MM.1S (cell line): ENCODE measurements around the gene DMAC1.

Experiments used
- DNase-seq: peaks from one replicate; pipeline ENCODE4 v3.0.0-alpha.2; 2015
- H2AFZ ChIP-seq: fragments of 300-600 bp; sonication (generic); 2 replicates; pipeline ENCODE4 v1.6.0; 2016; ENCODE audit warnings: antibody characterized with exemption, low read length
- H3F3A ChIP-seq: fragments of 300-600 bp; sonication (generic); 2 replicates; pipeline ENCODE4 v1.6.1; 2016; ENCODE audit warnings: mild to moderate bottlenecking, antibody characterized with exemption, low read length, moderate library complexity, mixed read lengths; ENCODE audit not compliant: insufficient read depth
- H3K27ac ChIP-seq: fragments of 300-600 bp; sonication (generic); 2 replicates; pipeline ENCODE4 v1.5.1; 2016; ENCODE audit warnings: mild to moderate bottlenecking, low read length
- H3K27me3 ChIP-seq: fragments of 300-600 bp; sonication (generic); replicated peaks from 2 replicates; pipeline ENCODE4 v1.6.0; 2016; ENCODE audit warnings: low read length; ENCODE audit not compliant: insufficient read depth
- H3K36me3 ChIP-seq: fragments of 300-600 bp; sonication (generic); replicated peaks from 2 replicates; pipeline ENCODE4 v1.6.1; 2016; ENCODE audit warnings: mild to moderate bottlenecking, low read length, mixed read lengths; ENCODE audit not compliant: insufficient read depth
- H3K4me1 ChIP-seq: fragments of 300-600 bp; sonication (generic); 2 replicates; pipeline ENCODE4 v1.6.1; 2016; ENCODE audit warnings: low read length, mixed read lengths
- H3K4me2 ChIP-seq: fragments of 300-600 bp; sonication (generic); 2 replicates; pipeline ENCODE4 v1.6.0; 2016; ENCODE audit warnings: low read depth, low read length
- H3K4me3 ChIP-seq: fragments of 300-600 bp; sonication (generic); 2 replicates; pipeline ENCODE4 v1.5.1; 2016; ENCODE audit warnings: low read length, mixed read lengths
- H3K79me2 ChIP-seq: fragments of 300-600 bp; sonication (generic); 2 replicates; pipeline ENCODE4 v1.6.1; 2016; ENCODE audit warnings: mixed run types, low read length, mixed read lengths
- H3K9ac ChIP-seq: fragments of 300-600 bp; sonication (generic); 2 replicates; pipeline ENCODE4 v1.6.1; 2016; ENCODE audit warnings: low read length, mixed read lengths
- H3K9me2 ChIP-seq: fragments of 300-600 bp; sonication (generic); replicated peaks from 2 replicates; pipeline ENCODE4 v1.6.1; 2016; ENCODE audit warnings: mild to moderate bottlenecking, low read length, mixed read lengths; ENCODE audit not compliant: insufficient read depth
- H3K9me3 ChIP-seq: fragments of 300-600 bp; sonication (generic); replicated peaks from 2 replicates; pipeline ENCODE4 v1.6.1; 2016; ENCODE audit warnings: mild to moderate bottlenecking, low read length, mixed read lengths; ENCODE audit not compliant: insufficient read depth
- H4K20me1 ChIP-seq: fragments of 300-600 bp; sonication (generic); 2 replicates; pipeline ENCODE4 v1.6.1; 2016; ENCODE audit warnings: mild to moderate bottlenecking, low read length, moderate library complexity, mixed read lengths; ENCODE audit not compliant: insufficient read depth
- CTCF ChIP-seq: fragments of 300-600 bp; sonication (generic); IDR thresholded peaks from 2 replicates; pipeline ENCODE4 v1.5.1; 2016; ENCODE audit warnings: antibody characterized with exemption, low read length, mixed read lengths
- EZH2 ChIP-seq: fragments of 300-600 bp; sonication (generic); optimal IDR thresholded peaks from 2 replicates; pipeline ENCODE3; 2017; ENCODE audit warnings: low read depth, mild to moderate bottlenecking, antibody characterized with exemption, low read length, mixed read lengths
- EZH2phosphoT487 ChIP-seq: fragments of 300-600 bp; sonication (generic); IDR thresholded peaks from 2 replicates; pipeline ENCODE4 v1.6.1; 2018; ENCODE audit warnings: antibody characterized with exemption, low read length

The DMAC1 gene

GRCh38 chr9:7783635-7784063 is 15.9 kb downstream of the DMAC1 start:
- H3K27ac ChIP-seq = no peak overlapping the region
- H3K4me2 ChIP-seq = no peak overlapping the region
- no peaks in the 10 kb centered on the region for H4K20me1 ChIP-seq
- no peaks in the 10 kb centered on the region for H3K4me1 ChIP-seq
- H3K79me2 ChIP-seq = no peaks in the 10 kb centered on the region
- TF ChIP-seq CTCF = no peak
- no peak for TF ChIP-seq EZH2phosphoT487
- TF ChIP-seq EZH2 = no peak
- H3K9ac ChIP-seq = no peak overlapping the region
- no peaks in the 10 kb centered on the region for H3K36me3 ChIP-seq
- H3K4me3 ChIP-seq = no peak overlapping the region
- H3K9me2 ChIP-seq = no peaks in the 10 kb centered on the region
- H2AFZ ChIP-seq = no peak overlapping the region
- H3F3A ChIP-seq = no peaks in the 10 kb centered on the region
- no peak for DNase-seq
- H3K27me3 ChIP-seq = no peaks in the 10 kb centered on the region
- no peaks in the 10 kb centered on the region for H3K9me3 ChIP-seq

DNA sequence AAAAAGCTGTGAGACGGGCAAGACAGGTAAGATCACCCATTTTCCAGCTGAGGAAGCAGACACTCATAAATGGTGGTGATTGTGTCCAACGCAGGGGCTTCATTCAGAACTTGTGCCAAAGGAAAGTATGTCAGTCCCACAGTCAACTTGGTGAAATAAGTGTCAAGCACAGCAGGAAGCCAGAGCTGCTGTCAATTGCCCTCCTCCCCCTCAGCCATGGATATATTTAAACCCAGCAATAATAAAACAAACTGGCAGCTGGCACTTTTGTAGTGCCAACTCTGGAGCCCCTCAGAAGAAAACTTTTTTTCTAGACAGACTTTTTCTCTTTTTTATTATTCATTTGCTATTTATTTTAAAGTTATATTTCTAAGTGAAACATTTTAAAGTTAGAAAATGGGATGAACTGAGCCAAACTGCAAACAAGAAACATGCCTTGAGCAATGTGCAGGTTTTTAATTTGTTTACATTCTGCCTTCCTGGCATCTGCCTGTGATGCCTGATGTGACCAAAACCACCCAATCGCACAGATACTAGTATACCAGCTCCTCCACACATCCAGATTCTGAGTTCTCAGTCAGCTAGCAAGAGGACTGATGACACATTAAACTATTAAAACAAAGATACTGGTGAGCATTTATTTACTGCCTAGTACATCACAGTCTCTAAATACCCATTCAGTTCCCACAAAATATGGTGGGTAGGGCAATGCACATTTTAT is 17.0 kb downstream of the DMAC1 start:
- Histone ChIP-seq H3K9me3 (no peaks in the 10 kb centered on the region), H3K27ac (no peak overlapping the region), H3K36me3 (no peaks in the 10 kb centered on the region), H2AFZ (no peak overlapping the region), H4K20me1 (no peaks in the 10 kb centered on the region), H3K9ac (no peak overlapping the region), H3K9me2 (no peaks in the 10 kb centered on the region), H3K79me2 (no peaks in the 10 kb centered on the region), H3K27me3 (no peaks in the 10 kb centered on the region), H3K4me2 (no peak overlapping the region), H3K4me3 (no peak overlapping the region), H3K4me1 (no peaks in the 10 kb centered on the region), H3F3A (no peaks in the 10 kb centered on the region)
- DNase-seq = no peak
- TF ChIP-seq CTCF (no peak), EZH2phosphoT487 (no peak), EZH2 (no peak)

DNA sequence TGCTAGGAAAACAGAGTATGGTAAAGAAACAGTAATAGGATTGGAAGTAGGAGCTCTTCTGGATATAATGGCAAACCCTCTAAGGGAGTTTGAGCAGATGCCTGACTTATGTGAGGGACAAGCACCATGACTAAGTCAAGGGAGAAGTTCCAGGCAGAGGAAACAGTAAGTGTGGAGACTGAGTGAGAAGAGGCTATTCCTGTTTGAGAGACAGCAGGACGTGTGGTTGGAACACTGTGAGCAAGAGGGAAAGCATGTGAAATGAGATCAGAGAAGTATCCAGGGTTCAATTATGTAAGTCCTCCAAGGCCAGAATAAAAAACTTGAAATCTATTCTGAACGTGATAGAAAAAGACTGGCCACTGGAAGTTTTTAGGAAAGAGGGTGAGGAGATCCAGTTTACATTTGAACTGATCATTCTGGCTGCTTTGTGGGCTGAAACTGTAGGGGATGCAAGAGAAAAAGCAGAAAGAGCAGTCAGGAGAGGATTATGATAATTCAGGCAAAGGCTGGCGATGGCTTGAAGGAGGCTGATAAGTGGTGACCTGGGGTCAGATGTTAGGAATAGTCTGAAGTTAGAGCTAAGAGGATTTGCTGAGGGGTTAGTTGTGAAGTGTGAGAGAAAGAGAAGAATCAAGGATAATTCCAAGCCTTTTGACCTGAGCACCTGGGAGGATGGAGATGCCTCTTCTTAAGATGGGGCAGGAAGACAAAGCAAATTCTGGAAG is 19.2 kb downstream of the DMAC1 start:
- H2AFZ ChIP-seq = no peak overlapping the region
- H4K20me1 ChIP-seq = no peaks in the 10 kb centered on the region
- no peak overlapping the region for H3K4me3 ChIP-seq
- H3K4me2 ChIP-seq = no peak overlapping the region
- no peaks in the 10 kb centered on the region for H3K9me2 ChIP-seq
- H3K9me3 ChIP-seq = no peaks in the 10 kb centered on the region
- DNase-seq = no peak
- no peaks in the 10 kb centered on the region for H3K79me2 ChIP-seq
- H3K27me3 ChIP-seq = no peaks in the 10 kb centered on the region
- H3K9ac ChIP-seq = no peak overlapping the region
- no peak for TF ChIP-seq CTCF
- no peak for TF ChIP-seq EZH2phosphoT487
- no peak for TF ChIP-seq EZH2
- no peaks in the 10 kb centered on the region for H3K36me3 ChIP-seq
- no peaks in the 10 kb centered on the region for H3K4me1 ChIP-seq
- H3K27ac ChIP-seq = no peak overlapping the region
- H3F3A ChIP-seq = no peaks in the 10 kb centered on the region
